ENCODE results near the gene PGAP3.

Gene PGAP3

DNA sequence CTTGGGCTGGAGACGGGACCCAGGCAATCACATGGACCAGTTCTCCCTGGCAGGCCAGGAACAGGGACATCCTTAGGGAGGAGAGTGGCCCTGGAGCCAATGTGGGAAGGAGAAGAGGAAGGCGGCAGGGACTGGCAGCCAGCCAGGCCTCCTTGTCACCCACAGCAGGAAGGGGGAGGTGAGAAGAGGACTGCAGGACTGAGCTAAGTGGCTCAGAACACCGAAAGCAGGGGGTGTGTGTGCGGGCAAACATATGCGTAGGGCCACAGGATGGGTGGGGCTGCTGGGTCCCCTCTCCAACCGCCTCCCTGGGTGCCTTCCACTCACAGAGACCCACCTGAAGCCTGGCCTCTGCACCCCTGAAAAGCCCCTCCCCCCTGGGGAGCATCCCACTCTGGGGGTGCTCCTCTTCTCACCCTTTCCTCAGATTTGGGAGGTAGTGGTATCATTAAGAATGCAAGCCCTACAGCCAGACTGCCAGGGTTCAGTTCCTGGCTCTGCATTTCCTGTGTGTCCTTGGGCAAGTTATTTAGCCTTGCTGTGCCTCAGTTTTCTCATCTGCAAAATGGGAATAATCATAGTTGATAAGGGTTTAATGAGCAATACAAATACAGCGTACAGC is 11.5 kb downstream of the PGAP3 start:
- Histone ChIP-seq H3K4me2 (ENCODE audit: low read depth, low read length, poor library complexity, severe bottlenecking) (no peak overlapping the region), H2AFZ (ENCODE audit: low read length) (no peak overlapping the region), H3K9ac (ENCODE audit: low read depth, low read length, poor library complexity, severe bottlenecking) (no peak overlapping the region), H4K20me1 (ENCODE audit: insufficient read depth, low read length, poor library complexity, severe bottlenecking) (no peaks in the 10 kb centered on the region), H3K4me3 (ENCODE audit: low read length, poor library complexity, severe bottlenecking) (no peak overlapping the region), H3K36me3 (ENCODE audit: insufficient read depth, low read length) (no peaks in the 10 kb centered on the region), H3F3A (ENCODE audit: low read depth) (no peaks in the 10 kb centered on the region), H3K79me2 (ENCODE audit: insufficient read depth, low read length) (no peaks in the 10 kb centered on the region), H3K9me3 (ENCODE audit: insufficient read depth, low read depth, low read length) (no peaks in the 10 kb centered on the region), H3K27me3 (ENCODE audit: insufficient read depth, low read length, poor library complexity, severe bottlenecking) (no peaks in the 10 kb centered on the region), H3K4me1 (ENCODE audit: insufficient read depth, low read length, poor library complexity, severe bottlenecking) (peaks cover 22% of the 10 kb centered on the region), H3K9me2 (replicated peaks; ENCODE audit: low read depth, low read length) (no peaks in the 10 kb centered on the region)
- TF ChIP-seq, protein P1, sequence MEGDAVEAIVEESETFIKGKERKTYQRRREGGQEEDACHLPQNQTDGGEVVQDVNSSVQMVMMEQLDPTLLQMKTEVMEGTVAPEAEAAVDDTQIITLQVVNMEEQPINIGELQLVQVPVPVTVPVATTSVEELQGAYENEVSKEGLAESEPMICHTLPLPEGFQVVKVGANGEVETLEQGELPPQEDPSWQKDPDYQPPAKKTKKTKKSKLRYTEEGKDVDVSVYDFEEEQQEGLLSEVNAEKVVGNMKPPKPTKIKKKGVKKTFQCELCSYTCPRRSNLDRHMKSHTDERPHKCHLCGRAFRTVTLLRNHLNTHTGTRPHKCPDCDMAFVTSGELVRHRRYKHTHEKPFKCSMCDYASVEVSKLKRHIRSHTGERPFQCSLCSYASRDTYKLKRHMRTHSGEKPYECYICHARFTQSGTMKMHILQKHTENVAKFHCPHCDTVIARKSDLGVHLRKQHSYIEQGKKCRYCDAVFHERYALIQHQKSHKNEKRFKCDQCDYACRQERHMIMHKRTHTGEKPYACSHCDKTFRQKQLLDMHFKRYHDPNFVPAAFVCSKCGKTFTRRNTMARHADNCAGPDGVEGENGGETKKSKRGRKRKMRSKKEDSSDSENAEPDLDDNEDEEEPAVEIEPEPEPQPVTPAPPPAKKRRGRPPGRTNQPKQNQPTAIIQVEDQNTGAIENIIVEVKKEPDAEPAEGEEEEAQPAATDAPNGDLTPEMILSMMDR (conservative IDR thresholded peaks at IDR 0.05; ENCODE audit: low read length) = no peak
- no peak for TF ChIP-seq EZH2phosphoT487 (IDR thresholded peaks at IDR 0.05; ENCODE audit: borderline replicate concordance)

DNA sequence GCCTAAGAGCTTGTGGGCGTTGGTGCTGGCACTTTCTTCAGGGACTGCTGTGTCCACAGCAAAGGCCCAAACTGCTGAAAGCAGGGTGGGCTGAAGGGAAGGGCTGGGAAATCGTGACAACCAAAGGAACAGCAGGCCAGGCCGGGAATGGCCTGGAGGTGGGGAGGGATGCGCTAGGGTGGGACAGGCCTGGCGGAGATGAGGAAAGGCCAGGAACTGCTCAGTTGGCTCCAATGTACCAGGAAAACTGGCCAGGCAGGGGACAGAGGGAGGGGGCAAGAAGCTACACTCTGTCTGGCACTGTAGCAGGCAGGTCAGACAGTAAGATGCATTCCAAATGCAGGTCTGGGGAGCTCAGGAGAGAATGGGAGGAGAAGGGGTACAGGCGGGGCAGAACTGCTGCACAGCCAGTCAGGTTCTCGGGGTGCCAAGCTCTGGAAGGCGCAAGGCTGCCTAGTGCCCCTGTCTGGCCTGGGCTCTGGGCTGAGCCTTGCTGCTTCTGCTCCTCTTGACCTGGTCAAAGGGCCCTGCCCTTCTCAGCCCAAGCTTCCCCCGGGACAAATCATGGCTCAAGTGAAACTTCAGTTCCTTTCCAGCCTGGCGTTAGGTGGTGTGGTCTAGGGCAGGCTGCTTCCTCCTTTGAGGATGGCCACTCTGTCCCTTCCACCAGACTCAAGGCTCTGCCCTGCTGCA is 12.3 kb downstream of the PGAP3 start:
- Histone ChIP-seq H4K20me1 (ENCODE audit: insufficient read depth, low read length, poor library complexity, severe bottlenecking) (no peaks in the 10 kb centered on the region), H3K9me2 (replicated peaks; ENCODE audit: low read depth, low read length) (no peaks in the 10 kb centered on the region), H3K36me3 (ENCODE audit: insufficient read depth, low read length) (no peaks in the 10 kb centered on the region), H3K9ac (ENCODE audit: low read depth, low read length, poor library complexity, severe bottlenecking) (no peak overlapping the region), H3K4me1 (ENCODE audit: insufficient read depth, low read length, poor library complexity, severe bottlenecking) (peaks cover 18% of the 10 kb centered on the region), H3K9me3 (ENCODE audit: insufficient read depth, low read depth, low read length) (no peaks in the 10 kb centered on the region), H3F3A (ENCODE audit: low read depth) (no peaks in the 10 kb centered on the region), H3K4me2 (ENCODE audit: low read depth, low read length, poor library complexity, severe bottlenecking) (no peak overlapping the region), H2AFZ (ENCODE audit: low read length) (no peak overlapping the region), H3K79me2 (ENCODE audit: insufficient read depth, low read length) (no peaks in the 10 kb centered on the region), H3K27me3 (ENCODE audit: insufficient read depth, low read length, poor library complexity, severe bottlenecking) (no peaks in the 10 kb centered on the region), H3K4me3 (ENCODE audit: low read length, poor library complexity, severe bottlenecking) (no peak overlapping the region)
- TF ChIP-seq, protein P1 (conservative IDR thresholded peaks at IDR 0.05; ENCODE audit: low read length) = no peak
- TF ChIP-seq EZH2phosphoT487 (IDR thresholded peaks at IDR 0.05; ENCODE audit: borderline replicate concordance) = no peak

GRCh38 chr17:39674702-39675389 is 13.0 kb downstream of the PGAP3 start:
- H3K4me1 ChIP-seq (ENCODE audit: insufficient read depth, low read length, poor library complexity, severe bottlenecking) = peaks cover 11% of the 10 kb centered on the region
- H3K9me2 ChIP-seq (replicated peaks; ENCODE audit: low read depth, low read length) = no peaks in the 10 kb centered on the region
- no peaks in the 10 kb centered on the region for H3K9me3 ChIP-seq (ENCODE audit: insufficient read depth, low read depth, low read length)
- no peak overlapping the region for H3K4me2 ChIP-seq (ENCODE audit: low read depth, low read length, poor library complexity, severe bottlenecking)
- no peaks in the 10 kb centered on the region for H3K27me3 ChIP-seq (ENCODE audit: insufficient read depth, low read length, poor library complexity, severe bottlenecking)
- no peak overlapping the region for H3K9ac ChIP-seq (ENCODE audit: low read depth, low read length, poor library complexity, severe bottlenecking)
- no peaks in the 10 kb centered on the region for H3K36me3 ChIP-seq (ENCODE audit: insufficient read depth, low read length)
- H2AFZ ChIP-seq (ENCODE audit: low read length) = no peak overlapping the region
- TF ChIP-seq EZH2phosphoT487 (IDR thresholded peaks at IDR 0.05; ENCODE audit: borderline replicate concordance) = no peak
- TF ChIP-seq, protein P1 (conservative IDR thresholded peaks at IDR 0.05; ENCODE audit: low read length) = no peak
- no peak overlapping the region for H3K4me3 ChIP-seq (ENCODE audit: low read length, poor library complexity, severe bottlenecking)
- no peaks in the 10 kb centered on the region for H4K20me1 ChIP-seq (ENCODE audit: insufficient read depth, low read length, poor library complexity, severe bottlenecking)
- H3F3A ChIP-seq (ENCODE audit: low read depth) = no peaks in the 10 kb centered on the region
- no peaks in the 10 kb centered on the region for H3K79me2 ChIP-seq (ENCODE audit: insufficient read depth, low read length)

All from Loucy (cell line).